ENCODE results near the gene MGAT3.

Gene MGAT3

GRCh38 chr22:39535831-39536449 is 79.1 kb downstream of the MGAT3 start:
- no peak for TF ChIP-seq CTCF (IDR thresholded peaks at IDR 0.05; ENCODE audit: low read depth, low read length)
- peaks cover 7% of the 10 kb centered on the region for H3K4me1 ChIP-seq
- 0 out of 2 replicates have a peak, but pooled peaks cover 2% of the 10 kb centered on the region for H3K36me3 ChIP-seq
- DNase-seq: no peak
- no peaks in the 10 kb centered on the region for H3K9me3 ChIP-seq
- no peaks in the 10 kb centered on the region for H3K27me3 ChIP-seq
- H3K4me3 ChIP-seq (ENCODE audit: low read depth, low read length): no peak overlapping the region

- no peak overlapping the region for H3K4me3 ChIP-seq (ENCODE audit: low read depth, low read length)
- H3K9me3 ChIP-seq: no peaks in the 10 kb centered on the region
- H3K27me3 ChIP-seq: no peaks in the 10 kb centered on the region
- no peak for DNase-seq
- no peaks in the 10 kb centered on the region for H3K36me3 ChIP-seq
- peaks cover 4% of the 10 kb centered on the region for H3K4me1 ChIP-seq
- TF ChIP-seq CTCF (IDR thresholded peaks at IDR 0.05; ENCODE audit: low read depth, low read length): no peak
Measured at GRCh38 chr22:39536711-39537110, 79.9 kb downstream of the MGAT3 start.

- Histone ChIP-seq H3K27me3 (no peaks in the 10 kb centered on the region), H3K4me1 (peaks cover 4% of the 10 kb centered on the region), H3K9me3 (no peaks in the 10 kb centered on the region), H3K36me3 (no peaks in the 10 kb centered on the region), H3K4me3 (ENCODE audit: low read depth, low read length) (no peak overlapping the region)
- DNase-seq: no peak
- no peak for TF ChIP-seq CTCF (IDR thresholded peaks at IDR 0.05; ENCODE audit: low read depth, low read length)
Measured at GRCh38 chr22:39537975-39538374, 81.2 kb downstream of the MGAT3 start.
